PC-3 (cell line): Measurements from ENCODE around the gene PPP1R1B. TPM values are rescaled to one million over a fixed set of nuclear protein-coding genes. Genes with fewer than 3 reads are reported as not detected.

ENCODE experiments used
- ATAC-seq: fragments of 200-7000 bp; cut with Tn5 transposase; 2 replicates; pipeline ENCODE4 v1.9.1; 2020; ENCODE audit warnings: mild to moderate bottlenecking, moderate library complexity
- BruUV-seq: library from RNA; stranded (reverse); fragments of 400-500 nt; replicated peaks from 2 replicates; lab custom pipeline; 2021; lab: Mats Ljungman, UMichigan
- CTCF ChIA-PET: fragments of 300-600 bp; sonication (Branson Sonifier 250); formaldehyde crosslinking; loops from one replicate; lab custom pipeline; 2022; ENCODE audit warnings: antibody characterized with exemption; lab: Charles Lee
- POLR2A ChIA-PET: fragments of 300-600 bp; sonication (Branson Sonifier 250); formaldehyde crosslinking; loops from one replicate; lab custom pipeline; 2022; ENCODE audit warnings: antibody characterized with exemption; ENCODE audit not compliant: unreplicated experiment; lab: Charles Lee
- DNase-seq: peaks from one replicate; pipeline ENCODE4 v3.0.0-alpha.2; 2015
- H2AFZ ChIP-seq: fragments of 300-600 bp; sonication (generic); 2 replicates; pipeline ENCODE4 v1.6.0; 2016; ENCODE audit warnings: antibody characterized with exemption, low read length
- H3F3A ChIP-seq: fragments of 300-600 bp; sonication (generic); one replicate; pipeline ENCODE4 v1.6.0; 2017; ENCODE audit warnings: antibody characterized with exemption, low read length, control low read depth, mild to moderate bottlenecking; ENCODE audit not compliant: unreplicated experiment
- H3K27ac ChIP-seq: fragments of 300-600 bp; sonication (generic); 2 replicates; pipeline ENCODE4 v1.5.1; 2016; ENCODE audit warnings: mild to moderate bottlenecking, low read length
- H3K27me3 ChIP-seq: fragments of 300-600 bp; sonication (generic); 2 replicates; pipeline ENCODE4 v1.6.1; 2016; ENCODE audit warnings: low read length, mixed read lengths
- H3K36me3 ChIP-seq: fragments of 300-600 bp; sonication (generic); 2 replicates; pipeline ENCODE4 v1.6.1; 2016; ENCODE audit warnings: low read depth, mixed run types, low read length, mixed read lengths
- H3K4me1 ChIP-seq: fragments of 300-600 bp; sonication (generic); 2 replicates; pipeline ENCODE4 v1.5.1; 2016; ENCODE audit warnings: low read length; ENCODE audit not compliant: insufficient read depth
- H3K4me2 ChIP-seq: fragments of 300-600 bp; sonication (generic); 2 replicates; pipeline ENCODE4 v1.6.0; 2016; ENCODE audit warnings: low read length
- H3K4me3 ChIP-seq: fragments of 300-600 bp; sonication (generic); 2 replicates; pipeline ENCODE4 v1.5.1; 2016; ENCODE audit warnings: mild to moderate bottlenecking, low read length, mixed read lengths
- H3K79me2 ChIP-seq: fragments of 300-600 bp; sonication (generic); 2 replicates; pipeline ENCODE4 v1.6.1; 2017; ENCODE audit warnings: low read length, mixed read lengths
- H3K9ac ChIP-seq: fragments of 300-600 bp; sonication (generic); 2 replicates; pipeline ENCODE4 v1.6.0; 2016; ENCODE audit warnings: mild to moderate bottlenecking, low read length
- H3K9me2 ChIP-seq: fragments of 300-600 bp; sonication (generic); replicated peaks from 2 replicates; pipeline ENCODE4 v1.6.1; 2016; ENCODE audit warnings: mixed run types, low read length, mixed read lengths
- H3K9me3 ChIP-seq: fragments of 300-600 bp; sonication (generic); 2 replicates; pipeline ENCODE4 v1.6.1; 2016; ENCODE audit warnings: low read length, mixed read lengths
- H4K20me1 ChIP-seq: fragments of 300-600 bp; sonication (generic); 2 replicates; pipeline ENCODE4 v1.6.1; 2016; ENCODE audit warnings: low read length, mixed read lengths
- CTCF ChIP-seq: fragments of 300-600 bp; sonication (generic); conservative IDR thresholded peaks from 2 replicates; pipeline ENCODE4 v1.5.1; 2017; ENCODE audit warnings: antibody characterized with exemption, low read depth, mild to moderate bottlenecking, low read length
- EZH2 ChIP-seq: fragments of 300-600 bp; sonication (generic); IDR thresholded peaks from one replicate; pipeline ENCODE4 v1.6.1; 2017; ENCODE audit warnings: antibody characterized with exemption, mild to moderate bottlenecking, low read length; ENCODE audit not compliant: unreplicated experiment
- EZH2phosphoT487 ChIP-seq: fragments of 300-600 bp; sonication (generic); IDR thresholded peaks from 2 replicates; pipeline ENCODE4 v1.6.1; 2018; ENCODE audit warnings: mild to moderate bottlenecking, antibody characterized with exemption, low read length, borderline replicate concordance
- intact Hi-C: fragments of 100-400 bp; cut with micrococcal nuclease; formaldehyde crosslinking; loops from 2 replicates; pipeline ENCODE4 v1.9.0; 2023
- total RNA-seq: library from RNA; depleted of rRNA; stranded (reverse); fragments of >200 nt; gene quantifications from 2 replicates; pipeline ENCODE4 v1.2.3, GENCODE V29; 2014

Gene PPP1R1B
- total RNA-seq, 1 experiment from 2014 or later = 3.1 TPM

DNA sequence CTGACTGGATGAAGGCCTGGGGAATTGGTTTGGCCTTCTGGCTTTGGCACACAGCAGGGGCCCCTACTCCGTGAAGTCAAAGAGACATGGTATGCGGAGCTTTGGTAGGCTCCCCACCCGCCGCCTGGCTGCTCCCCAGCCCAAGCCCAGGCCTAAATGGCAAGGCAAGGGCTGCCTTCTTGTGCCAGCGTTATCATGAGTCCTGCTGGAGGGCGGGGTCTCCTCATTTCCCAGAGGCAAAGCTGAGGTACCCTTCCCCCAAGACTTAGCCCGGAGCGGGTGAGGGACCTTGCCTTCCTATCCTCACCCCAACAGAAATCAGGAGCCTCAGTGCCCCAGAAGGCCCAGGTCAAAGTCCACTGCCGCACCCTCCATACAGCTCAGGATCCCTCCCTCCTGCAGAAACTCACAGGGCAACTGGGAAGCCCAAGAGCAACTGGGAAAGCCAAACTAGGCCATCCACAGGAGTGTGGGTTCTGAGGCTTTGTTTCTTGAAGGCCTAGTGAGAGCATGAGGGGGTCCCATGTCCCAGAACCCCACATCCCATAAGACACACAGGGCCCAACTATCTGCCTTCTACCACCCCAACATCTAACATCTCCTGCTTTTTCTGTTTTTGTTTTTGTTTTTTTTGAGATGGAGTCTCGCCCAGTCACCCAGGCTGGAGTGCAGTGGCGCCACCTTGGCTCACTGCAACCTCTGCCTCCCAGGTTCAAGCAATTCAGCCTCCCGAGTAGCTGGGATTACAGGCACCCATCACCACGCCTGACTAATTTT lies 51.8 kb downstream of the PPP1R1B start:
- TF ChIP-seq EZH2 (no peak), CTCF (no peak), EZH2phosphoT487 (no peak)
- Histone ChIP-seq H3K4me3 (no peak overlapping the region), H2AFZ (no peak overlapping the region), H3K4me2 (no peak overlapping the region), H3K9me2 (no peaks in the 10 kb centered on the region), H3K27ac (no peak overlapping the region), H3F3A (no peaks in the 10 kb centered on the region), H3K9me3 (no peaks in the 10 kb centered on the region), H3K36me3 (no peaks in the 10 kb centered on the region), H3K9ac (no peak overlapping the region), H3K79me2 (no peaks in the 10 kb centered on the region), H3K27me3 (no peaks in the 10 kb centered on the region), H4K20me1 (no peaks in the 10 kb centered on the region), H3K4me1 (peaks cover 11% of the 10 kb centered on the region; the same call in 1 of the 2 replicates)
- intact Hi-C loops = no loop called here
- POLR2A ChIA-PET = no interaction called here
- no TSS peak for BruUV-seq
- ATAC-seq (no peak), DNase-seq (no peak)
- CTCF ChIA-PET = no interaction called here

DNA sequence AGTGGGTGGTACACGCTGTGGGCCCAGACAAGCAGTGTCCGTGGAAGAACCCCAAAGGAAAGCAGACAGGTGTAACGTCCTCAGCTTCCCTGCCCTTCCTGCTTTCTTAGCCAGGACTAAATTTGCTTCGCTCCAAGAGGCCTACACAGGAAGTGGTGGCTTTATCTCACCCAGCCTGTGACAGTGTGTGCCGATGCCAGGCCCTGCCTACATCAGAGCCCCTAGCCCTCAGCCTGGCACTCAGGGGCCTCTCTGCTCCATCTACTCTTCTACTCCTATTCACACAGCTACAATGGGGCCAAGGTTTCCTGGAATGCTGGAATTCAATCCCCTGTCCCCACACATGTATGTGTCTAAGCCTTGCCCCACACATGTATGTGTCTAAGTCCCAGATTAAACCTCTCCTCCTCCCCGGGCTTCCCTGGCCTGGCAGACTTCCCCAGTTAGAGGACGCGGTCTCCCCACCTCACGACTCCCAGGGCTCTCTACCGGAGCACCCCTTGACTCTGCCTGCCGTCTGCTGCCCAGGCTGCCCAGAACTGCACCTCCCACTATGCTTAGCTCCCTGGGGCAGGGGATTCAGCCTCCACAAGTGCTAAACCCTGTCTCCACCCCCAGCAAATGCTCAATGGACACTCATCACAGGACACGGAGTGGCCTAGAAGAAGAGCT lies 52.9 kb downstream of the PPP1R1B start:
- Histone ChIP-seq H3K4me2 (no peak overlapping the region), H3K9me3 (no peaks in the 10 kb centered on the region), H3F3A (no peaks in the 10 kb centered on the region), H3K27ac (no peak overlapping the region), H3K4me1 (peaks cover 8% of the 10 kb centered on the region; the same call in 1 of the 2 replicates), H3K9me2 (no peaks in the 10 kb centered on the region), H3K9ac (no peak overlapping the region), H3K4me3 (no peak overlapping the region), H3K36me3 (no peaks in the 10 kb centered on the region), H2AFZ (no peak overlapping the region), H4K20me1 (no peaks in the 10 kb centered on the region), H3K27me3 (no peaks in the 10 kb centered on the region), H3K79me2 (no peaks in the 10 kb centered on the region)
- ChIA-PET POLR2A (no interaction called here), CTCF (no interaction called here)
- TF ChIP-seq EZH2phosphoT487 = no peak
- ATAC-seq (no peak), DNase-seq (no peak)
- no TSS peak for BruUV-seq
- intact Hi-C loops = no loop called here

GRCh38 chr17:39683295-39683939 lies 56.7 kb downstream of the PPP1R1B start:
- TF ChIP-seq CTCF (no peak), EZH2 (no peak), EZH2phosphoT487 (no peak)
- Histone ChIP-seq H3K4me2 (no peak overlapping the region), H3K4me1 (peaks cover 8% of the 10 kb centered on the region), H4K20me1 (no peaks in the 10 kb centered on the region), H2AFZ (no peak overlapping the region), H3K36me3 (no peaks in the 10 kb centered on the region), H3K9me3 (no peaks in the 10 kb centered on the region), H3K9ac (no peak overlapping the region), H3K4me3 (no peak overlapping the region), H3K27ac (no peak overlapping the region), H3K27me3 (no peaks in the 10 kb centered on the region), H3F3A (peaks cover 7% of the 10 kb centered on the region), H3K79me2 (no peaks in the 10 kb centered on the region), H3K9me2 (no peaks in the 10 kb centered on the region)
- CTCF ChIA-PET = no interaction called here
- intact Hi-C loops = no loop called here
- BruUV-seq = no TSS peak
- DNase-seq (no peak), ATAC-seq (no peak)
- POLR2A ChIA-PET = no interaction called here
